22Rv1 (cell line): ENCODE data around the gene UGT3A1.

Source experiments
- H3K27ac ChIP-seq: fragments of 450-650 bp; 2 replicates; pipeline ENCODE4 v1.5.1; 2017
- ZFX ChIP-seq: fragments of 450-650 bp; IDR thresholded peaks from 2 replicates; pipeline ENCODE4 v1.6.1; 2017; ENCODE audit warnings: antibody characterized with exemption, borderline replicate concordance
- TF ChIP-seq, protein P1 (sequence below): fragments of 450-650 bp; IDR thresholded peaks from 2 replicates; pipeline ENCODE4 v1.5.1; 2017; ENCODE audit warnings: mild to moderate bottlenecking

The UGT3A1 gene

DNA sequence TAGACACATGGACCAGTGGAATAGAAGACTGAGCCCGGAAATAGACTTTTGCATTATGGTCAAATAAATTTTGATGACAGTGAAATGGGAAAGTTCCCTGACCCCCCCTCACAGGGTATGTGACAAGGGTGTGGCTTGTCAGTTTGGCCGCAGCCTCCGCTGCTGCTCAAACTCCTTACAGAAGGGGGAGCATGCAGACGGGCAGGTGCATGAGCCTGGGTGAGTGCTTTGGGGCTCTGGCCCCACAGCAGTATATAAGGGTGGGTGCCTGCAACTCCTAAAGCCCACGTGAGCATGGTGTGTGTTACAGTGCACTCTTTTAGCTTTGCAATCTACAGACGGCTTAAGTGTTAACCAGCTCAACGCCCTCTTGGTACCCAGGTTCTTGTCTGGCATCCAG is 30.9 kb downstream of the UGT3A1 start:
- TF ChIP-seq, protein P1, sequence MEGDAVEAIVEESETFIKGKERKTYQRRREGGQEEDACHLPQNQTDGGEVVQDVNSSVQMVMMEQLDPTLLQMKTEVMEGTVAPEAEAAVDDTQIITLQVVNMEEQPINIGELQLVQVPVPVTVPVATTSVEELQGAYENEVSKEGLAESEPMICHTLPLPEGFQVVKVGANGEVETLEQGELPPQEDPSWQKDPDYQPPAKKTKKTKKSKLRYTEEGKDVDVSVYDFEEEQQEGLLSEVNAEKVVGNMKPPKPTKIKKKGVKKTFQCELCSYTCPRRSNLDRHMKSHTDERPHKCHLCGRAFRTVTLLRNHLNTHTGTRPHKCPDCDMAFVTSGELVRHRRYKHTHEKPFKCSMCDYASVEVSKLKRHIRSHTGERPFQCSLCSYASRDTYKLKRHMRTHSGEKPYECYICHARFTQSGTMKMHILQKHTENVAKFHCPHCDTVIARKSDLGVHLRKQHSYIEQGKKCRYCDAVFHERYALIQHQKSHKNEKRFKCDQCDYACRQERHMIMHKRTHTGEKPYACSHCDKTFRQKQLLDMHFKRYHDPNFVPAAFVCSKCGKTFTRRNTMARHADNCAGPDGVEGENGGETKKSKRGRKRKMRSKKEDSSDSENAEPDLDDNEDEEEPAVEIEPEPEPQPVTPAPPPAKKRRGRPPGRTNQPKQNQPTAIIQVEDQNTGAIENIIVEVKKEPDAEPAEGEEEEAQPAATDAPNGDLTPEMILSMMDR, result no peak
- no peak for TF ChIP-seq ZFX
- H3K27ac ChIP-seq, result no peak overlapping the region

DNA sequence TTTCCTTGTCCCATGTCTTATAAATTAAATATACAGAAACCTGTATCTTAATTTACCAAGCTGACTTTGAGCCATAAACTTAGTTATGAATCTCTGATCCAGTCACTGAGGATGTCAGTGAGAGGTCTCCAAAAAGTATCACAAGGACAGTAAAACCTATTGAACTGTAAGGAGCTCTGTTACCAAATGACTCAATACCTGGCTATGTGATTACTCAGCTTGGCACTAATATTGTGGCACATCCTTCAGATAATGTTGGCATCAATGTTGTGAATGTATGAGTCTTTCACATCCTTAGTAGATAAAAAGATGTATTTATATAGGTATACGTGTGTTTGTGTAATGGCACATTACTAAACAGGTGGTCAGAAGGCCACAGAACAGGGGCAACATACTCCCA is 34.8 kb downstream of the UGT3A1 start:
- H3K27ac ChIP-seq, result no peak overlapping the region
- no peak for TF ChIP-seq ZFX
- TF ChIP-seq, protein P1, result no peak

DNA sequence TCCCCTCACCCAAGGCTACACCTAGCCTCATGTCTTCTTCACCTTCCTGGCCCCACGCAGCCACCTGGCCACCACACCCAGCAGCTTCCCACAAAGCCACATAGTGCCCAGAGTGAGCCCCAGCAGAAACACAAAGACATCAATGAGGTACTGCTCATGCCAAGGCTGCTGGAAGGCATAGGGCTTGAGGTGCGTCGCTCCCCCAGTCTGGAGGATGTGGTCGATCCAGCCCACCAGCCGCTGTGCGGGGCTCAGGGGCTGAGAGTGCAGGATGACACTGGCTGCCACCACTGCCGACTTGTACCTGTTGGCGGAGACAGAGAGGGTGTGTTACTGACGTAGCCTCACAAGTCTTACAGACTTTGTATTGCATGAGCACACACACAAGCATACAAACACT is 37.0 kb downstream of the UGT3A1 start:
- no peak for TF ChIP-seq ZFX
- TF ChIP-seq, protein P1, result no peak
- H3K27ac ChIP-seq, result no peak overlapping the region

DNA sequence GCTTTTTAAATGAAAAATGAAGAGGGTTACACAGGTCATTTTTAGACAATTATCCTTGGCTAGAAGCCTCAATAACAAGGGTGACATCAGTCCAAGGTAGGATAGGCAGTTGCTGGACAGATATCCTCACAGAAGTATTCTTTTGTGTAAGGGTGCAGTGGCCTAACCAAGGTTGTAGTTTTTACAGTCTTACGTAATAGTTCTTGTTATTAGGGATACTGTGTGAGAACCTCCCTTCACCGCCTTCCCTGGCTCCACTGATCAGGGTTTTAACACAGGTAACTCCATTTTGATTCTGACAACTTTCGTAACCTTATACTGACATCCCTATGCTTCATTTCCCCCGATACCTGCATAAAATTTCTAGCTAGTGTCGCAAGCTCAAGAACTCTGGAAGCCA is 44.1 kb downstream of the UGT3A1 start:
- no peak overlapping the region for H3K27ac ChIP-seq
- TF ChIP-seq ZFX, result no peak
- TF ChIP-seq, protein P1, result no peak

DNA sequence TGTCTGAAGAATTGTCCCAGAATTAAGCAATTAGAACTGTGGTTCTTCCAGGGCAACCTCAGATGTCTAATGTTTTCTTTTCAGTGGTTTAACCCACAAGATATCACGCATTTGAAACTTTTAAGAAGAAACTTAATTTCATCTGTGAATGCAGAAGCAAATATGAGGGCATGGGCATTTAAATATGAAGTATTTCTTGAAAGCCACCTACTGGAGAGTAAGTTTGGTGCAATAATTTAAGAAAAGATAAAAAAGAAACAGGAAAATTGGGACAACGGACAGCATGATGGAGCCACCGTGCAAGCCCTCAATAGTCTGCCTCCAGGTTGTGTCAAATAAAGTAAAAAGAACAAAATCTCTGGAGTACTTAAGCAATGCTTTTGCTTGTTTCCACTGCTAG is 51.6 kb downstream of the UGT3A1 start:
- no peak overlapping the region for H3K27ac ChIP-seq
- TF ChIP-seq, protein P1, result no peak
- TF ChIP-seq ZFX, result no peak

DNA sequence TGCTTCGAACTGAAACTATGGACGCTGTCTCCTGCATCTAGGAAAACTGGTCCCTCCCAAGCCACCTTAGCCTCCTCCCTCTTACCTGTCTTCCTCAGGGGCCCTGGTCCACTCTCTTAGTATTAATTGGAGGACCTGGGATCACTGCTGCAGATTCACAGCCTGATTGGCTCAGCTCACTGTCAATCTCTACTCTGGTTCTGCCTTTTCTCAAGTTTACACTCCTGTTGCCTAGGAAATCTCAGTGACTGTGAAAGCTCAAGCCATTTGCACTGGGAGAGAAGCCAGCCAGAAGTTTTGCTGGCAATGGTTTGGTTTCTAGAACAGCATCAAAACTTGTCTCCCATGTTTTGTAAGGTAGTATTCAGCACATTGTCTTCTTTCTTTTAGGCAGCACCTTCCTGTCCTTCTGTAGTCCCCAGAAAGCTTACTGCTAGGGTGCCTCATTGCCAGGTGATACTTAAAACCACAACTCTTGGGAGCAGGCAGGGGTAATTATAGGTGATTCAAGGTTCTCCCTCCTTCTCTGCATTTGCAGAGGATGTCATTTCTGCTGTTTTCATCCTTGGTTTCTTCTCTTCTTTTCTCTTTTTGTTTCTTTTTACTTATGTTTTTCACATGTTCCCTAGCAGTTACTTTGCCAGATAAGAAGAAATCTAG is 52.5 kb downstream of the UGT3A1 start, which contains the start of gene CAPSL:
Gene CAPSL (minus strand): TSS at position 55 of the 660 bp plus-strand sequence. CDS start 17,502 bp downstream, outside the sequence.
- TF ChIP-seq, protein P1, result no peak
- no peak for TF ChIP-seq ZFX
- H3K27ac ChIP-seq, result no peak within 1 kb of the TSS

DNA sequence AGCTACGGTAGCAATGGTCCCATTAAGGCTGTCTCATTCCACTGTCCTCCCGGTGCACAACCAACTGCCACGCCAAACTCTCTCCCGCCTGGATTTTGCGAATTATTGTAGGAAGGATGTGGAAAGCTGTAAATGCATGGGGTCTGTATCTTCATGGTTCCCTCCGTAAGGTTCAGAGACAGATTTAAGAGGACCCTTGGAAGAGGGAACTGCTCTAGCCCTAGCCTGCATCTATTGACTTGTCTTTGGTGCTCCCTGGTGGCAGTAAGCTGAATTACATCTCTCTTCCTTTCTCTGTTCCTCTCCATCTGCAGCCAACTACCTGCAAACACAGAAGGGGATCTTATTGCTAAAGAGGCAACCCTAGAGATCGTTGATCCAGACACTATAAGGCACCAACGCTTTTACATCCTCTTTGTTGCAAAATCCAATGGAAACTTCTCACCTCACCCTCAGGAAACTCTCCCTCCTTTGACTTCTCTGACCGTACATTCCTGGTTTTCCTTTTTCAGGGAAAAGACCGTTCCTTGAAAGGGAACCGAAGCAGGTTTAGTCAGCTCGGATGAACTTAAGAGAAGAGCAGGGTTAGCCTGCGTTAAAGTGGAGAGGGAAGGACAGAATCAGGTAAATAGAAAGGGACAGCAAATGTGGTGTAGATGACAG is 64.7 kb downstream of the UGT3A1 start:
- no peak for TF ChIP-seq ZFX
- TF ChIP-seq, protein P1, result peak; percentile 81
- peak overlapping the region; percentile 34; the same call in 1 of the 2 replicates for H3K27ac ChIP-seq
